Endothelial cell (in vitro differentiated cells): ENCODE measurements around the gene SNX22. TPM values are rescaled to one million over a fixed set of nuclear protein-coding genes. Genes with fewer than 3 reads are reported as not detected.

ENCODE experiments used
- DNase-seq: peaks from one replicate; pipeline ENCODE4 v3.0.0; 2021; ENCODE audit warnings: low spot score
- H3K27ac Mint-ChIP-seq: one replicate; pipeline ENCODE4 v1.8.0; 2021; ENCODE audit warnings: mixed read lengths, inconsistent platforms; ENCODE audit not compliant: unreplicated experiment
- H3K27me3 Mint-ChIP-seq: one replicate; pipeline ENCODE4 v1.8.0; 2021; ENCODE audit warnings: mild to moderate bottlenecking, moderate library complexity, mixed read lengths, inconsistent platforms; ENCODE audit not compliant: unreplicated experiment
- H3K36me3 Mint-ChIP-seq: one replicate; pipeline ENCODE4 v1.8.0; 2021; ENCODE audit warnings: mild to moderate bottlenecking, low read depth, mixed read lengths, inconsistent platforms; ENCODE audit not compliant: unreplicated experiment
- H3K4me1 Mint-ChIP-seq: one replicate; pipeline ENCODE4 v1.8.0; 2021; ENCODE audit warnings: mild to moderate bottlenecking, mixed read lengths, inconsistent platforms; ENCODE audit not compliant: unreplicated experiment
- H3K4me3 Mint-ChIP-seq: one replicate; pipeline ENCODE4 v1.8.0; 2021; ENCODE audit warnings: mild to moderate bottlenecking, mixed read lengths, inconsistent platforms; ENCODE audit not compliant: unreplicated experiment
- H3K9me3 Mint-ChIP-seq: one replicate; pipeline ENCODE4 v1.8.0; 2021; ENCODE audit warnings: mixed read lengths, inconsistent platforms; ENCODE audit not compliant: unreplicated experiment
- total RNA-seq: library from RNA; stranded (reverse); fragmentation: NEBNext Ultra II Directional; extraction: Animal tissue kit (Norgen Biotek cat#: 25700); gene quantifications from one replicate; pipeline ENCODE4 v1.2.1, GENCODE V29; 2021; ENCODE audit not compliant: unreplicated experiment
- TF ChIP-seq, protein P1 (sequence below): fragments of 200-600 bp; sonication (generic); IDR thresholded peaks from one replicate; pipeline ENCODE4 v1.5.0; 2021; ENCODE audit warnings: antibody characterized with exemption; ENCODE audit not compliant: unreplicated experiment

Gene SNX22
- total RNA-seq, 1 donor from 2014 or later: 0.41 TPM

DNA sequence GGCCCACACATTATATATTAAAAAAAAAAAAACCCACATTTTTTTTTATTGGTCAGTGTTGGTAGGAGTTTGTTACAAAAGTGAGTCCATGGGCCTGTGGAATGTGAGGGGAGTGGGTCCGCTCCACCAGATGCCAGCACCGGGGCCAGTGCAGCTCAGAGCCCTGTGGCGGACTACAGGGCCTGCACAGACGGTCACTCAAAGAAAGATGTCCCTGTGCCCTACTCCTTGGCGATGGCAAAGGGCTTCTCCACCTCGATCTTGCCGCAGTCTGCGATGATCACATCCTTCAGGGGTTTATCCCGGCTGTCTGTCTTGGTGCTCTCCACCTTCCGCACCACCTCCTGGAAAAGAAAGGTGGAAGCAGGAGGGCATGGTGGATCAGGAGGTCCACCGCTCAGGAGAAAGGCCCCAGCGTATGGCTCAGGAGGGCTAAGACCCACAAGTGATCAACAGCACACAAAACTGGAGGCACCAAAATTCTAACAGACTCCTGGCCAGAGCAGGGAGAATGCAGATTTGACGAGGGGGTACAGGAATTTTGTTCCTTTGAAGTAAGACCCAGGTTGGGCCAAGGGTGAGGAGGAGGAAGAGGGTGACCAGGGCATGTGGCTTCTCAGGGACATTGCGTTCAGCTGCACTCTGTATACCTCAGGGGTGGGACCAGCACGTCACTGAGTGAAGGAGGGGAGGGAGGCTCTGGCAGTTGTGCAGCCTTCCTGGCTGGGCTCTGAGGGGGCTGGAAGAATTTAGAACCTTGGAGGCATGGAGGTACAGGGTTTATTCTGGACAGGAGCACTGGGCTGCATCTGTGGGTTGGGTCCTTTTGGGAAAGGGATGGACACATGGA lies 4.5 kb downstream of the SNX22 start:
- Mint-ChIP-seq H3K4me1 (peaks cover 21% of the 10 kb centered on the region), H3K27me3 (peaks cover 12% of the 10 kb centered on the region), H3K36me3 (peaks cover 32% of the 10 kb centered on the region), H3K4me3 (peak overlapping the region; percentile 71), H3K27ac (no peak overlapping the region), H3K9me3 (no peaks in the 10 kb centered on the region)
- TF ChIP-seq, protein P1, sequence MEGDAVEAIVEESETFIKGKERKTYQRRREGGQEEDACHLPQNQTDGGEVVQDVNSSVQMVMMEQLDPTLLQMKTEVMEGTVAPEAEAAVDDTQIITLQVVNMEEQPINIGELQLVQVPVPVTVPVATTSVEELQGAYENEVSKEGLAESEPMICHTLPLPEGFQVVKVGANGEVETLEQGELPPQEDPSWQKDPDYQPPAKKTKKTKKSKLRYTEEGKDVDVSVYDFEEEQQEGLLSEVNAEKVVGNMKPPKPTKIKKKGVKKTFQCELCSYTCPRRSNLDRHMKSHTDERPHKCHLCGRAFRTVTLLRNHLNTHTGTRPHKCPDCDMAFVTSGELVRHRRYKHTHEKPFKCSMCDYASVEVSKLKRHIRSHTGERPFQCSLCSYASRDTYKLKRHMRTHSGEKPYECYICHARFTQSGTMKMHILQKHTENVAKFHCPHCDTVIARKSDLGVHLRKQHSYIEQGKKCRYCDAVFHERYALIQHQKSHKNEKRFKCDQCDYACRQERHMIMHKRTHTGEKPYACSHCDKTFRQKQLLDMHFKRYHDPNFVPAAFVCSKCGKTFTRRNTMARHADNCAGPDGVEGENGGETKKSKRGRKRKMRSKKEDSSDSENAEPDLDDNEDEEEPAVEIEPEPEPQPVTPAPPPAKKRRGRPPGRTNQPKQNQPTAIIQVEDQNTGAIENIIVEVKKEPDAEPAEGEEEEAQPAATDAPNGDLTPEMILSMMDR: no peak
- DNase-seq: no peak

DNA sequence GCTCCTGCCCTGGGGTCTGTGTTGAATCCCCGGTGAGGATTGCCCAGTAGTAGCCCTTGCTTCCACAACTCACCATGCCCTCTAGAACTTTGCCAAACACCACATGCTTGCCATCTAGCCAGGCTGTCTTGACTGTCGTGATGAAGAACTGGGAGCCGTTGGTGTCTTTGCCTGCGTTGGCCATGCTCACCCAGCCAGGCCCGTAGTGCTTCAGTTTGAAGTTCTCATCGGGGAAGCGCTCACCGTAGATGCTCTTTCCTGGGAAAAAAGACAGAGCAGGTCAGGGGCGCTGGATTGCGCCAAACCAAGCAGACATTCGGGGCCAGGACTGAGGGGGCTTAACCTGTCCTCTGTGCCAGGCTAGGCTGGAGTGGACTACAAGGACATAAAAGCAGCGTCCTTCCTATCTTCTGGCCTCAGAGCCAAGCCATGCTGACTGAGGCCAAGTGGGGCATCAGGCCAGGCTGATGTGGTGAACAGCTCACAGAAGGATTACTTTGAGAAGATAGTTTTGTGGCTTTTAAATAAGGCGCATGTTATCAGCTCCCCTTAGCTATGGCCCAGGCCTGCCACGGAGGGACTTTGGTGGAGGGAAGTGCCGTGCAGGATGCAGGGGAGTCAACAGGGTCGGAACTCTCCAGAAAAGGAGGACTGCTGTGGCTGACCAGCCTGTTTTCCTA lies 5.3 kb downstream of the SNX22 start:
- H3K4me1 Mint-ChIP-seq: peaks cover 23% of the 10 kb centered on the region
- no peak overlapping the region for H3K4me3 Mint-ChIP-seq
- DNase-seq: no peak
- H3K9me3 Mint-ChIP-seq: no peaks in the 10 kb centered on the region
- no peak overlapping the region for H3K27ac Mint-ChIP-seq
- peaks cover 12% of the 10 kb centered on the region for H3K27me3 Mint-ChIP-seq
- peaks cover 34% of the 10 kb centered on the region for H3K36me3 Mint-ChIP-seq
- TF ChIP-seq, protein P1: no peak

DNA sequence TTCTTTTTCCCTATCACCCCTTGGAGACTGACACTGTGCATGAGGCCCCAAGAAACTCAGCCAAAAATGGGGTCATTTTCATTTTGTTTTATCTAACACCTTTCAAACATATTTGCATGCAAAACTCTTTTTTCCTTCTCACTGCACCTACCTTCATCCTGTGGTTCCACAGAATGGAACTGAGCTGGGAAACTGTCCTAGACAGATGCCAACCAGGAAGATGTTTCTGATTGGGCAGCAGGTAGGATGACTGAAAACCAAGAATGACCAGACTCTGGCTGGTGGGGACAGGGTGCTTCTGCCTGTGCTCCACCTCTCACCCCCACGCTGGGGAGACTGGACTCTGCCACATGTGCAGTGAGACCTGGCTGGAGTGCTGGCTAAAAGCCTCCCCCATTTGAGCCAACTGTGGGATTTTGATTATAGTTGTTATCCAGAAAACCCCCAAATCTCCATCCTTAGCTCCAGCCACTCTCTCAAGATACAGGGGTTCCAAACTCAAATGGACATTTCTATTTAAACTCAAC lies 6.1 kb downstream of the SNX22 start:
- peaks cover 28% of the 10 kb centered on the region for H3K4me1 Mint-ChIP-seq
- peaks cover 16% of the 10 kb centered on the region for H3K27me3 Mint-ChIP-seq
- DNase-seq: no peak
- peak overlapping the region; percentile 6 for H3K4me3 Mint-ChIP-seq
- peak overlapping the region; percentile 31 for H3K27ac Mint-ChIP-seq
- no peaks in the 10 kb centered on the region for H3K9me3 Mint-ChIP-seq
- TF ChIP-seq, protein P1: no peak
- peaks cover 40% of the 10 kb centered on the region for H3K36me3 Mint-ChIP-seq

DNA sequence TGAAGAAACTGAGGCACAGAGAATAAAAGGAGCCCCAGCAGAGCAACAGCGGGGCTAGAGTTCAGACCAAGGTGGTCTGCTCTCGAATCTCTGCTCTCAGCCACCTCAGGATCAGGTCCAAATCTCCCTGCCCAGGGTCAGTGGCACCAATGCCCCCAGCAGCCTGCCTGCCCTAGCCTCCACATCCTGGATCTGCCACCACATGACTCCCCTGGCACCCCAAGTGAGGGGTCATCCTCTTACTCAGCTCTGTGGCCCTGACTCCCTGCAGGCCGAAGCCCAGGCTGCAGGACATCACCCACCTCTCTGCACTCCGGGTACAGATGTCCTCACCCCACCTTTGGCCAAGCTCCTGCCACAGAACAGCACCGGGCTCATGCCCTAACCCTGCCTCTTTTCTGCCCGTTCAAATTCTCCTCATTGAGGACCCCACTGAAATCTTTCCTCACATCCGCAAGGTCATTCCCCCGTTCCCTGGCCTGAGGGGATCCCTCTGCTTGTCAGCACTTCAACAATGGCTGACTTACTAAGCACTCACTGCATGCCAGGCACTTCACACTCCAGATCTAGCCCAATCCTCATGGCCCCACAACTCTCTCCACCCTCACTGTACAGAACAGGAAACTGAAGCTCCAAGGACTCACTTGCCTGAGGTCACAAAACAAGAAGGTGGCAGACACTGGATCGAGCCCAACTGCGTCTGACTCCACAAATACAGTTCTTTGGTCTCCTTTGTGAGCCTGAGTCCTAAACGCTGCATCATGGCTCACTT lies 7.0 kb downstream of the SNX22 start:
- Mint-ChIP-seq H3K27me3 (peaks cover 17% of the 10 kb centered on the region), H3K4me1 (peaks cover 31% of the 10 kb centered on the region), H3K36me3 (peaks cover 41% of the 10 kb centered on the region), H3K4me3 (peak overlapping the region; percentile 56), H3K27ac (no peak overlapping the region), H3K9me3 (no peaks in the 10 kb centered on the region)
- TF ChIP-seq, protein P1: no peak
- DNase-seq: no peak
